Right atrium auricular region (tissue), 2 donors: ENCODE data around the gene TNFRSF25. TPM values are rescaled to one million over a fixed set of nuclear protein-coding genes. Genes with fewer than 3 reads are reported as not detected.
"Not testable (repeated sequence)": the region's sequence is repeated elsewhere in the genome, so short reads cannot be mapped to it uniquely, and the experiment has no call there.

Source experiments
- DNase-seq: peaks from one replicate; pipeline ENCODE4 v3.0.0-alpha.2; 2019; ENCODE audit warnings: low spot score
- H3K27ac ChIP-seq, 2 donors: fragments of 200-600 bp; sonication (generic); 1 replicate in 1 of 2; 2 replicates in 1 of 2; pipeline ENCODE4 v1.5.1; 2016 to 2019
- H3K27me3 ChIP-seq, 2 donors: fragments of 200-600 bp; sonication (generic); one replicate each; pipeline versions ENCODE4 v1.5.1 to v1.6.0; 2017 to 2019
- H3K36me3 ChIP-seq: fragments of 200-600 bp; sonication (generic); one replicate; pipeline ENCODE4 v1.5.1; 2016
- H3K4me1 ChIP-seq, 2 donors: fragments of 200-600 bp; sonication (generic); one replicate each; pipeline versions ENCODE4 v1.5.1 to v1.6.0; 2017 to 2019
- H3K4me3 ChIP-seq, 2 donors: fragments of 200-600 bp; sonication (generic); 1 replicate in 1 of 2; 2 replicates in 1 of 2; pipeline ENCODE4 v1.5.1; 2017 to 2019; ENCODE audit warnings: mild to moderate bottlenecking in 1 of 2, moderate library complexity in 1 of 2
- H3K9me3 ChIP-seq, 2 donors: fragments of 200-600 bp; sonication (generic); one replicate each; pipeline ENCODE4 v1.5.1; 2019
- total RNA-seq, 2 donors: library from RNA; depleted of rRNA; stranded (reverse); fragments of >200 nt; gene quantifications; one replicate each; pipeline ENCODE4 v1.1.0, GENCODE V29; 2016
- TF ChIP-seq, protein P1 (sequence below), 2 donors: fragments of 200-600 bp; sonication (generic); IDR thresholded peaks; one replicate each; pipeline ENCODE4 v1.5.1; 2019; ENCODE audit warnings: antibody characterized with exemption in 2 of 2

TNFRSF25 gene
- total RNA-seq, 2 donors from 2014 or later: 4.4 to 7.4 TPM

DNA sequence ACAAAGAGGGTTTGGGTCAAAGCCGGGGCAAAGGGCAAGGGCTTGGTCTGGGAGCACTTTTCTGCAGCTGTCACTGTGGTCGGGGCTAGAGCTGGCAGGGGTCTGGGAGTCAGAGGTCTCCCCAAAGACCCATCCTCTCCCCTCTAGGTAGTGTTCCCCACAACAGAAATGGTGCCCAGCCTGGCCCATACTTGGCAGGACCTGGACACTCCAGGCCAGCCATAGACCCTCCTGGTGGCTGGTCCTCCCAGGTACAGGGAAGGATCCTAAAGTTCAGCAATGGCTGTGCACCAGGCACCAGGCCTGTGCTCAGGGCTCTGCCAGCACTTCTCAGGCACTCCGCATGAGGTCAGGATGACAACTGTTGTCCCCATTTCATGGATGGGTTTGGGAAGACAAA, 30.4 kb downstream of the TNFRSF25 start:
- no peaks in the 10 kb centered on the region for H3K36me3 ChIP-seq
- H3K27ac ChIP-seq: no peak overlapping the region
- no peak overlapping the region for H3K4me3 ChIP-seq
- TF ChIP-seq, protein P1, sequence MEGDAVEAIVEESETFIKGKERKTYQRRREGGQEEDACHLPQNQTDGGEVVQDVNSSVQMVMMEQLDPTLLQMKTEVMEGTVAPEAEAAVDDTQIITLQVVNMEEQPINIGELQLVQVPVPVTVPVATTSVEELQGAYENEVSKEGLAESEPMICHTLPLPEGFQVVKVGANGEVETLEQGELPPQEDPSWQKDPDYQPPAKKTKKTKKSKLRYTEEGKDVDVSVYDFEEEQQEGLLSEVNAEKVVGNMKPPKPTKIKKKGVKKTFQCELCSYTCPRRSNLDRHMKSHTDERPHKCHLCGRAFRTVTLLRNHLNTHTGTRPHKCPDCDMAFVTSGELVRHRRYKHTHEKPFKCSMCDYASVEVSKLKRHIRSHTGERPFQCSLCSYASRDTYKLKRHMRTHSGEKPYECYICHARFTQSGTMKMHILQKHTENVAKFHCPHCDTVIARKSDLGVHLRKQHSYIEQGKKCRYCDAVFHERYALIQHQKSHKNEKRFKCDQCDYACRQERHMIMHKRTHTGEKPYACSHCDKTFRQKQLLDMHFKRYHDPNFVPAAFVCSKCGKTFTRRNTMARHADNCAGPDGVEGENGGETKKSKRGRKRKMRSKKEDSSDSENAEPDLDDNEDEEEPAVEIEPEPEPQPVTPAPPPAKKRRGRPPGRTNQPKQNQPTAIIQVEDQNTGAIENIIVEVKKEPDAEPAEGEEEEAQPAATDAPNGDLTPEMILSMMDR (IDR thresholded peaks at IDR 0.05): no peak
- H3K27me3 ChIP-seq: peaks cover 0 to 10% of the 10 kb centered on the region in 2 donors
- H3K4me1 ChIP-seq: peaks cover 0 to 6% of the 10 kb centered on the region in 2 donors
- no peaks in the 10 kb centered on the region for H3K9me3 ChIP-seq
- no peak for DNase-seq

- DNase-seq: no peak
- TF ChIP-seq, protein P1 (IDR thresholded peaks at IDR 0.05): no peak
- peaks cover 0 to 4% of the 10 kb centered on the region in 2 donors for H3K4me1 ChIP-seq
- no peaks in the 10 kb centered on the region for H3K9me3 ChIP-seq
- H3K36me3 ChIP-seq: no peaks in the 10 kb centered on the region
- H3K27me3 ChIP-seq: peaks cover 0 to 5% of the 10 kb centered on the region in 2 donors
- H3K4me3 ChIP-seq: no peak overlapping the region
- no peak overlapping the region for H3K27ac ChIP-seq
These were observed 30.8 kb downstream of the TNFRSF25 start for GRCh38 chr1:6435129-6435528.

- no peaks in the 10 kb centered on the region for H3K9me3 ChIP-seq
- H3K27me3 ChIP-seq: no peaks in the 10 kb centered on the region
- TF ChIP-seq, protein P1 (IDR thresholded peaks at IDR 0.05): no peak
- peaks cover 0 to 8% of the 10 kb centered on the region in 2 donors for H3K4me1 ChIP-seq
- no peak for DNase-seq
- H3K27ac ChIP-seq: no peak overlapping the region
- H3K36me3 ChIP-seq: no peaks in the 10 kb centered on the region
- no peak overlapping the region for H3K4me3 ChIP-seq
These were observed 31.8 kb downstream of the TNFRSF25 start for GRCh38 chr1:6434186-6434585.

DNA sequence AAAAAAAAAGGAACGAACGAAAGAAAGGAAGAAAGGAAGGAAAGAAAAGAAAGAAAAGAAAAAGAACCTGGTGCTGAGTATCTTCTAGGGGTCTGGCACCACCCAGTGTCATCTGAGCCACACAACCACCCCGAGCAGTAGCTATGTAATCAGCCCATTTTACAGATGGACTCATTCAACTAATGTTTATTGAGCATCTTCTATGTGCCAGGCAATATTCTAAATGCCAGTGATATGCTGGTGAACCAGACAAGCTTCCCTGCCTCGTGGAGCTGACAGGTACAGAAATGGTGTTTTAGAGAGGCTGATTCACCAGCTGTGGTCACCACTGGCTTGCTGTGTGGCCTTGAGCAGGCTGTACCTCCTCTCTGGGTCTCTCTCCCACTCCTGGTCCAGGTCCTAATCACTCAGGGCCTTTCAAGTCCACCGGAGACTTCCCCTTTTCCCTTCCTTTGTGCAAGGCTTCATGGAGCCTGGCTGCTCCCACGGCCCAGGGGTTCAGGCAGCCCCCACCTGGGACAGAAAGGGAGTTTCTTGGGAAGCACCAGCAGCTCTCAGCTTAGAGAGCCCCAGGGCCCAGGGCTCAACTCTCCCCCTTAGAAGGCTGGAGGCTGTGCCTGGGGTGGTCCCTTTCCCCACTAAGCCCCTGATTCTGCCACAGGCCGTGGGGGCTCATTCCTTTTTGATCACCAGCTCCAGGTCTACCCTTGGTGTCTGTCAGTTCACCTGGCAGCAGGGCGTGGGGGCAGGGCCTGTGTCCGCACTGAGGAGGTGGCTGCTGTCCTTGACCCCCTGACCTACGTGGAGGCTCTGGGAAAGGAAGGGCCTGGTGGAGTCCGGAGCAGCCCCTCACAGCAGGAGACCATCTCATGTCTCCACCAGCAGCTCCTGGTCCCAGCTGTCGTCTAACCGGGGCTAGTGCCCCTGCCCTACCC, 34.1 kb downstream of the TNFRSF25 start:
- not testable (repeated sequence) for H3K36me3 ChIP-seq, H3K27ac ChIP-seq, DNase-seq, H3K4me1 ChIP-seq, H3K9me3 ChIP-seq, H3K27me3 ChIP-seq, H3K4me3 ChIP-seq

- H3K27ac ChIP-seq, H3K9me3 ChIP-seq, DNase-seq, H3K36me3 ChIP-seq, H3K4me3 ChIP-seq: not testable (repeated sequence)
- Histone ChIP-seq H3K4me1 (peaks cover 0 to 15% of the 10 kb centered on the region in 2 donors), H3K27me3 (peaks cover 8 to 12% of the 10 kb centered on the region in 2 donors)
These were observed 36.1 kb downstream of the TNFRSF25 start for GRCh38 chr1:6429660-6430411.

GRCh38 chr1:6428453-6428852, 37.5 kb downstream of the TNFRSF25 start:
- Histone ChIP-seq H3K27me3 (peaks cover 18 to 19% of the 10 kb centered on the region in 2 donors), H3K4me1 (peaks cover 0 to 29% of the 10 kb centered on the region in 2 donors)
- H3K36me3 ChIP-seq, H3K9me3 ChIP-seq, DNase-seq, H3K27ac ChIP-seq, H3K4me3 ChIP-seq: not testable (repeated sequence)
